Fibroblast of gingiva (primary cell): Measurements from ENCODE around the gene PARP12.
A peak's percentile ranks its signal among the peaks of the same experiment; 100 is the strongest.
"Not testable (repeated sequence)": the region's sequence is repeated elsewhere in the genome, so short reads cannot be mapped to it uniquely, and the experiment has no call there.

ENCODE experiments used
- DNase-seq: peaks from one replicate; pipeline ENCODE4 v3.0.0-alpha.2; 2011; ENCODE audit warnings: low read depth

Gene PARP12, protein sequence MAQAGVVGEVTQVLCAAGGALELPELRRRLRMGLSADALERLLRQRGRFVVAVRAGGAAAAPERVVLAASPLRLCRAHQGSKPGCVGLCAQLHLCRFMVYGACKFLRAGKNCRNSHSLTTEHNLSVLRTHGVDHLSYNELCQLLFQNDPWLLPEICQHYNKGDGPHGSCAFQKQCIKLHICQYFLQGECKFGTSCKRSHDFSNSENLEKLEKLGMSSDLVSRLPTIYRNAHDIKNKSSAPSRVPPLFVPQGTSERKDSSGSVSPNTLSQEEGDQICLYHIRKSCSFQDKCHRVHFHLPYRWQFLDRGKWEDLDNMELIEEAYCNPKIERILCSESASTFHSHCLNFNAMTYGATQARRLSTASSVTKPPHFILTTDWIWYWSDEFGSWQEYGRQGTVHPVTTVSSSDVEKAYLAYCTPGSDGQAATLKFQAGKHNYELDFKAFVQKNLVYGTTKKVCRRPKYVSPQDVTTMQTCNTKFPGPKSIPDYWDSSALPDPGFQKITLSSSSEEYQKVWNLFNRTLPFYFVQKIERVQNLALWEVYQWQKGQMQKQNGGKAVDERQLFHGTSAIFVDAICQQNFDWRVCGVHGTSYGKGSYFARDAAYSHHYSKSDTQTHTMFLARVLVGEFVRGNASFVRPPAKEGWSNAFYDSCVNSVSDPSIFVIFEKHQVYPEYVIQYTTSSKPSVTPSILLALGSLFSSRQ

DNA sequence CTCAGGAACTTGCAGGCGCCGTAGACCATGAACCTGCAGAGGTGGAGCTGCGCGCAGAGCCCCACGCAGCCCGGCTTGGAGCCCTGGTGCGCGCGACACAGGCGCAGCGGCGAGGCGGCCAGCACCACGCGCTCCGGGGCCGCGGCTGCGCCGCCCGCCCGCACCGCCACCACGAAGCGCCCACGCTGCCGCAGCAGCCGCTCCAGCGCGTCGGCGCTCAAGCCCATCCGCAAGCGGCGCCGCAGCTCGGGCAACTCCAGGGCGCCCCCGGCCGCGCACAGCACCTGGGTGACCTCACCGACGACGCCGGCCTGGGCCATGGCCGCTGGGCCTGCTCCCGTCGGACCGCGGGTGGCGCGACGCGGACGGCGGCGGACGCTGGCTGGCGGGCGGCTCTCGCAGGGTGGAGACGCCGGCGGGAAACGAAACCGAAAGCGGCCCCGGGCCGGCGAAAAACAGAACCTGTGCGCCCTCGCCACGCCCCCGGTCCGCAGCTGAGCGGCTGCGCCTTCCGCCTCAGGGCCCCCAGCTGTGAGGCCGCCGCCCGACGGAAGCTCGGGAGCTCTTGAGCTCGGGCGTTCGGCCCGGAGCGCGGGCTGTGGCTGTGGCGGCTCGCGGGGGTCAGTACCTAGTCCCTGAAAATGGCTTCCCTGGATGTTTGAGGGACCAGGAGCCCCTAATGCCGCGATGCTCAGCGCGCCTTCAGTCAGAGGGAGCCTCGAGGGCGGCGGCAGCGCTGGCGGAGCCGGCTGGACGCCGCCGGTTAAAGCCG is at the start of gene PARP12:
PARP12 (minus strand) TSS at position 424 of the 772 bp plus-strand sequence; CDS start at position 320, 104 bp downstream.
- peak; percentile 81 for DNase-seq

DNA sequence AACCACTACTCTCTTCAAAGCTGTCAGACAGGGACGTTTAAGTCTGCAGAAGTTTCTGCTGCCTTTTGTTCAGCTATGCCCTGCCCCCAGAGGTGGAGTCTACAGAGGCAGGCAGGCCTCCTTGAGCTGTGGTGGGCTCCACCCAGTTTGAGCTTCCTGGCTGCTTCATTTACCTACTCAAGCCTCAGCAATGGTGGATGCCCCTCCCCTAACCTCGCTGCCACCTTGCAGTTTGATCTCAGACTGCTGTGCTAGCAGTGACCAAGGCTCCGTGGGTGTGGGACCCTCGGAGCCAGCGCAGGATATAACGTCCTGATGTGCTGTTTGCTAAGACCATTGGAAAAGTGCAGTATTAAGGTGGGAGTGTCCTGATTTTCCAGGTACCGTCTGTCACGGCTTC is 46.0 kb upstream of the PARP12 start:
- not testable (repeated sequence) for DNase-seq

DNA sequence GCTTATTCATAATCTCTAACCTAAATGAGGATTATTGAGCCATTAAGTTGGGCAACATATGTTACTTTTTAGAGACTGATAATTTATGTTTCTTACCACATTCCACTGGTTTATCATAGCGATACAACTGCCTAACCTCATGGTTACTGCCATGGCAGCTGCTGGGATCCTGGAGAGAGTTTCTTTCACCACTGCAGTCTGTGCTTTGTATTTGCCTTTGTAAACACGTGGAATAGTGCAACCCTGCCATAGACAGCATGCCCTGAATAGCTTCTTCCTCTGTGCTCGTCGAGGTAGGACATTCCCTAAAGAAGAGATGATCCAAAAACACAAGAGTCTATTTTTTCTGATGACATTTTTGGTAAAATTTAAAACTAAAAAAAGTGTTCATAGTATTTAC is 33.7 kb upstream of the PARP12 start:
- no peak for DNase-seq

DNA sequence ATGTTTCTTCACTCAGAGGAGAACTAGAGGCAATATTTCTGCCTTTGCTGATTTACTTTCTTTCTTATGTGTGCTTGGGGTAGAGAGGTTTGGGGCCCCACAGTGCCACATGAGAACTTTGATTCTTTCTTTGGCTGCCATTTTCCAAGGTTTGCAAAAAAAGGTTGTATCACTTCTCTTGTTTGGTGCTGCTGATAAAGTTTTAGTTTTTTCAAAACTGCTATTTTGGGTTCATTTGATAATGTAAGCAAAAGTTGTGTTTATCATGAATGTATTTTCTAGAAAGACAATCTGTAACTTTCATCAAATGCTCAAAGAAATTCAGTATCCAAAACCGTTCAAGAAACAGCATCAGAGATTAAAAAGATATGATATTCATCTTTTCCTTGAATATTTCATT is 30.6 kb upstream of the PARP12 start:
- DNase-seq: no peak

DNA sequence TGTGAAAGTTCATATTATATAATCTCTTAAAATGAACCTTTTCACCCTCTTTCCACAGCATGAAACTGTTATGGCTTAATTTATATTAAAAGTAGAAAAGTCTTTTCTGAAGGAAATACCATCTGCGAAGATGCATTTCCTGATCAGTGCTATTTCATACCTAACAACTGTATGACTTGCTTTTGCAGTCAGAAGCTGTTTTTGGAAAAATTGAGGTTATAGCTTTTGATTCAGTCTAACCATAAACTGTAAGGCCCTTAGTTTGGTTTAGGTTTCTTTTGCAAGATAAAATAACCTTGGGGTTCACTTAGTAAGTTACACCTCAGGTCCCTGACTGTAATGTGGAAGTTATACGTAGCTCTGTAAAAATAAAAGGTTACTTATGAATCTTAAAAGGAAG is 22.7 kb upstream of the PARP12 start:
- no peak for DNase-seq

DNA sequence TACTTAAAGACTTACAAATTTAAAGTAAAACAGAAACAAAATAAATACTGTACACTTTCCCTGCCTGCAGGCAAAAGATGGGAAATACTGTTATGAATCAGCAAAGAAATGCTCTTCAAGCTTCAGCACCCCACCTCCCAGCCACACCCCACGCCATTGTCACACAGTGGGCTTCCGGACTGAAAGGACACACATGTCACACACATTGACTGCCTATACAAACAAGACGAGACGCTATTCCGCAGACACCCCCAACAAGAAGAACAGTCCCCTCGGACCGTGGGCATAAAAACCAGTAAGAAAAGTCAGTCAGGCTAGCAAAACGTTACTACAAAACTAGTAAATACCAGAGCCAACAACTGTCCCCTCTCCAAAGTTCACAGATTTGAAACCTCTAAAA is 22.2 kb upstream of the PARP12 start:
- no peak for DNase-seq

DNA sequence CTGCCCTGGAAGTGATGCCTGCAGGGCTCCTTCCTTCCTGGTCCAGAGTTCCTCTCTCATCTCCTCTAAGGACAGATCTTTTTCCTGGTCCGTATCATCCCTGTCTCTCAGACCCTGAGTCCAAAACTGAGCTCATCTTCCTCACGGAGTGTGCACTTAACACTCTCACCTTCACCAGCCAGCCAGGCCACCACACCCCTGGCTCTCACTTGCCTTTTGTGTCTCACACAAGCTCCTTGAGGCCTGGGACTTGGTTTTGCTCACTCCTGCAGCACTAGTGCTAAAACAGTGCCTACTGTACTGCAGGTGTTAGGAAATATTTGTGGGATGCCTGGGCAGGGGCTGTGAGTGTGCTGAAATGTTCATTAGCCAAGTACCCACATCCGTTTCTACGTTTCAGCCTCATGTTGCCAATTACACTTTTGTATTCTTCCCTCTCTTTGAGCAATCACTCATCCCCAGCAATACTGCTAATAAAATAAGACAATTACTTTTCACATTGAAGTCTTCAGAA is 21.4 kb upstream of the PARP12 start:
- no peak for DNase-seq

DNA sequence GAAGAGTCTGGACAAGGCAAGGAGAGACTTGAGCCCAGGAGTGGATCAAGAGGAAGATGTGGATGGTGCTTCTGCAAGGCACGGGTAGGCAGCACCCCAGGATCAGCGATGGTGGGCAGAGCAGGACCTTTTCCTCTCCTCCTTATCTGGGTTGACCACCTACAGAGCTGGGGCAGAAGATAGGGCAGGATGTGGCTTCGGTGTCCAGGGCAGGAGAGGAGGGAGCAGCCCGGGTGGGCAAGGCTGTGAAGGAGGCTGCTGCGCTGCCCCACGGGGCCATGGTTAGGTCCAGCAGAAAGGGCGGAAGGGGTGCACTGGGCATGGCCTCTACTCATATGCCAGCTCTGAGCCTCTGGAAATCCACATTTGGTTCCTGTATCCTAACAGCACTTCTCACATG is 20.0 kb upstream of the PARP12 start:
- no peak for DNase-seq

DNA sequence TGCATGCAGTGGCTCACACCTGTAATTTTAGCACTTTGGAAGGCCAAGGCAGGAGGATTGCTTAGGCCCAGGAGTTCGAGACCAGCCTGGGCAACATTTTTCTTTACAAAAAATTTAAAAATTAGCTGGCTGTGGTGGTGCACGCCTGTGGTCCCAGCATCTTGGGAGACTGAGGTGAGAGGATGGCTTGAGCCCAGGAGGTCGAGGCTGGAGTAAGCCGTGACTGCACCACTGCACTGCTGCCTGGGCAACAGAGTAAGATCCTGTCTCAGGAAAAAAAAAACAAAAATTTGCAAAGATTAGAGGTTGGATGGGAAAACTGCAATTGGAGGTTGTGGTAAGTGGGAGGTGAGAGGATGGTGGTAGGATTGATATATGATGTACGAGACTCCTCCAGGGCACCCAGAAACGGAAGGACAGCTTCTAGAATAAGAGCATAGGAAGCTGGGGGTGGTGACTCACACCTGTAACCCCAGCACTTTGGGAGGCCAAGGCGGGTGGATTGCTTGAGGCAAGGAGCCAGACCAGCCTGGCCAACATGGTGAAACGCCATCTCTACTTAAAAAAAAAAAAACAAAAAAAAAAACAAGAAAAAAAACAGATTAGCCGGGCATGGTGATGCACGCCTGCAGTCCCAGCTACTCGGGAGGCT is 19.1 kb upstream of the PARP12 start:
- no peak for DNase-seq

DNA sequence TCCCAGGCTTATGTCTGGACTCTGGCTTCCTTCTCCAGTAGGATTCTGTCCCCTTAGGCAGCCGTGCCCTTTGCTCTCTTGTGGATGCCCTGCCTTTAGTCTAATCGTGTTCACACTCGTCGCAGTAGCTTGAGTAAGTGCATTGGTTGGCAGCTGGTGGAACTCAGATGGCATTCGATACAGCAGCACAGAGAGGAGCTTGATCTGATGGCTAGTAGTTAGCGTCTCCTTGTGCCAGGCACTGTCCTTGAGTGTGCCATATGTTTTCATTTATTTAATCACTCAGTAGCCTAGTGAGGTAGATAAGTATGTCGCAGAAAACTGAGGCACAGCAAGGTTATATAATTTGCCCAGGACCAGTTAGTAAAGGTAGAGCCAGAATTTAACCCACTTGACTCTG is 18.2 kb upstream of the PARP12 start:
- no peak for DNase-seq

DNA sequence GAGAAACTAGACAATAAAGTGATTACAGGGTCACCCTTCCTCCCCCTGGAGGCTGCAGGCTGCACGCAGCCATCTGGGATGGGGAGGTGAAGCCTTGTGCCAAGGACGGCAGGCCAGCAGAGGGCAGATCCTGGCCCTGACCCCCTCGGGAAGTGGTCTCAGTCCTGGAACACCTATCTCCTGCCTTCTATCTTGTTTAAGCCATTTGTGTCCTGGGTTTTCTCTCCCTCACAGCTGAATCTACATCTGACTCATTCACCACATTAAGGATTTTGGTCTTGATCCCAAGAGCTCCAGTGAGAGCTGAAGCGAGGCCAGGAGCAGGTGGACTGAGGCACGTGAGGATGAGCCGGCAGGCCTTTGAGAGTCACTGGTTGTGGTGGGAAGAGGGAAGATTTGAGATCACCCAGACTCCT is 16.4 kb upstream of the PARP12 start:
- DNase-seq: no peak

DNA sequence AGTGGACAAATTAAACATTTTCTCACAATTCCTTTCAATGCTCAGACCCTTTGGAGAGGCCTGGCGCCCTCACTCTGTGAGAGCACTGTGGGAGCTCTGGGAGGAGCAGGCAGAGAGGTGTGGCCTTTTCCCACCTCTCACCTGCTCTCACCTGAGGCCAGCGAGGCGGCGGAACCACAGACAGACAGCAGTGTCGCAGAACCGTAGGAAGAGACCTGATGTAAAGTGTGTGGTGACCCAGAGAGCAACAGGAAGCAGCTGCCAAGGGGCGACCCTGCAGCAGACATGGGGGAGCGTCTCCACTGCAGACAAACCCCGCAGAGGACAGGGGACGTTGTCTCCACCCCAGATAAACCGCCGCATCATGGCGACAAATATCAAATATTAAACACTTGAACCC is 15.6 kb upstream of the PARP12 start:
- no peak for DNase-seq

DNA sequence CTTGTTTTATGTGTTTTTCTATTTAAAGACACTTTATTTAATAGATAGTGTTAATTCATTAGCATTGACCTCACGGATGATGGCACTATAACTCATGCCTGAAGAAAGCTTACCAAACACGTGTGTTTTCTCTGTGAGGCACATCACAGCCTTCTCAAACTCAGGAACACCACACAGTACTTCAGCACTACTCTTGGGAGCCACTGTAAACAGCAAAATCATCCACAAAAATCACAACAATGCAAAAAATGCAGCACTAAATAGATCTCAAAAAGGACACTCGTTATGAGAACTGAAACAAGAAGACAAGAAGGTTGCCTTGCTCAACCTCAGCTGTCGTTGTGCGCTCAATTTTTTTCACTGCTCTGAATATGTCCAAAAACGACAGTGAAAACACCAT is 12.0 kb upstream of the PARP12 start:
- peak; percentile 35 for DNase-seq

DNA sequence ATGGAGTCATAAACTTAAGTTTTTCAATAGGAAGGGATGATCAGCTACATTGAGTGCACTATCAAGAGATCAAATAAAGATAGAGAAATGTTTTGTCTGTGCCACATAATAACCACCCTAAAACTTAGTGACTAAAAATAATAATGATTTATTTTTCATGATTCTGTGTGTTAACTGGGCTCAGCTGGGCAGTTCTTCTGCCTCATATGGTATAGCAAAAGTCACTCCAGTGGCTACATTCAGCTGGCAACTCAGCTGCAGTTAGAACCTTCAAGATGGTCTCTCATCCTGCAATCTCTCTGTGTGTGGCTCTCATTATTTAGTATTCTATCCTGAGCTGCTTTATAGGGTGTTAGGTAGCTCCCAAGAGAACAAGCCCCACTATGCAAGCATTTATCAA is 7.8 kb upstream of the PARP12 start:
- no peak for DNase-seq

DNA sequence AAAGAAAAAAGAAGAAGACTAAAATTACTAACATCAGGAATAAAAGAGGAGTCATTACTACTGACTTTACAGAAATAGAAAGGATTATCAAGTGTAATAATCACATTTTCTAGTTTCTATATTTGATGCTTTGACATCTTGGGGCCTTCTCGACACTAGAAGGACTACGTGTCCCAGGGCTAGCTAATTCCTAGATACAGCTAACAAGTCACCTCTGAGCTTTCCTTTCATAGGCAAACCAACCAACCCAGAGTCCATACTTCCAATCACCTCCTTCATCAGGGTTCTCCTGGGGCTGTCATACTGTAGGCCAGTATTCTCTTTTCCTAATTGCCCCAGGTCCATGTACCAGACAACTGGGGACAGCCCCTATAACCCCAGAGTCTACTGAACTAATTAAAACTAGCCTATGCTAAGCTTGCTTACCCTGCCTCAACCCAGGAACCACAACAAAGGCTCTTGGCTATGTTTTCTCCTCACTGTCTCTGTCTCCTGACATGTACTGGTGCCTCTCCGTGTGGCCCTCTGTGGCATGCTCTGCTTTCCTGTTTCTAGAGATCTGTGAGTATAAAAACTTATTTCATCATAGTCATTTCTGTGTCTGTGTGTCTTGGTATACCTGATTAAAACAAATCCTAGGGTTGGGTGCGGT is 6.7 kb upstream of the PARP12 start:
- DNase-seq: no peak

DNA sequence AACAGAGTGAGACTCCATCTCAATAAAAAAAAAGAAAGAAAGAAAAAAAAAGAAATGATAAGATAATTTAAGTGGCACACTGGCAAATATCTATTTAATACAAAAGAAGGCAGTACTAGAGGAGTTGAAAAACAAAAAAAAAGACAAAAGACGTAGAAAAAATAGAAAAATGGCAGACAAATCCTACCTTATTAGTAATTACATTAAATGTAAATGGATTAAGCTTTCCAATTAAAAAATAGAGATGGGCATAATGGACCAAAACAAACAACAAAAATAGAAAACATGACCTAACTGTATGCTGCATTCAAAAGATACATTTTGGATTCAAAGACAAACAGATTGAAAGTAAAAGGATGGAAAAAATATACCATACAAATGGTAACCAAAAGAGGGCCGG is 5.3 kb upstream of the PARP12 start:
- DNase-seq: no peak

DNA sequence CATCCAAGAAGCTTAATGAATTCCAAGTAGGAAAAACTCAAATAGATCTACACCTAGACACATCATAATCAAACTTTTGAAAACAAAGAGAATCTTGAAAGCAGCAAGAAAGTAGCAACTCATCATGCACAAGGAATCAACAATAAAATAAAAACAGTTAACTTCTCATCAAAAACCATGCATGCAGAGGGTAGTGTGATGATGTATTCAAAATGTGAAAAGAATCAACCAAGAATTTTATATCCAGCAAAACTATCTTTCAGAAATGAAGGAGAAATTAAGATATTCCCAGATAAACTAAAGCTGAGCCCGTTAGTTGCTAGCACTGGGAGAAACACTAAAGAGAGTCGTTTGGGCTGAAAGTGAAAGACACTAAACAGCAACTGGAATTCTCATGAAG is 4.3 kb upstream of the PARP12 start:
- no peak for DNase-seq

DNA sequence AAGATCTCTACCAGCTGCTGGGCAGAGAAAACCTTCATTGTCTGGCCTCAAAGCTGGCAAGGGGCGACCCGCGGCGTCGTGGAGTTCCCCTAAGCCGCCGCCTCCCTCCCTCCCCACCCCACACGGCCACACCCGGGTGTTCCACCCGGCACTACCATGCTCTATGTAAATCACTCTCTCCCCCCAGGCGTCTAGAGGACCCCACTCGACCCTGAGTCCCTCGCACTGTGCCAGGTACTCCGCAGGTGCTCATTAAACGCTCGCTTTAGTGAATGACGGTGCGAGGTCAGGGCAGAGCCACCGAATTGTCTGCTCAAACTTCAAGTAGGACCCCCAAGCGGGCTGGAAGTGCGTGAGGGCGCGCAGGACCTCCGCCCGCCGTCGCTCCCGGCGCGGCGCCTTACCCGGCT is 628 bp downstream of the PARP12 start:
- no peak for DNase-seq

DNA sequence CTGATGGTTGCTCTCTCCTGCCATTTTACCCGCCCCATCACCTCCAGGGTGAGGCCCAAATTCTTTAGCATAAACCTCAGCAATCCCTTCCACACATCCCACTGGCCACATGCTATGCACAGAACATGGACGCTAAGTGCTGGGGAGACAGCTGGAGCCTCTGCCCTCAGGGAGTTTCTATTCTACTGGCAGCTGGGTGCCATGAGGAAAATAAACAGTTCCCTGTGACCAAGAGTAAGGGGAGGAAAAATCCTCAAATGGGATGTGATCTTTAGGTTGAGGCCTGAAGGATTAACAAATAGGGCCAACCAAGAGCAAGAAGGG is 1.2 kb downstream of the PARP12 start:
- no peak for DNase-seq

DNA sequence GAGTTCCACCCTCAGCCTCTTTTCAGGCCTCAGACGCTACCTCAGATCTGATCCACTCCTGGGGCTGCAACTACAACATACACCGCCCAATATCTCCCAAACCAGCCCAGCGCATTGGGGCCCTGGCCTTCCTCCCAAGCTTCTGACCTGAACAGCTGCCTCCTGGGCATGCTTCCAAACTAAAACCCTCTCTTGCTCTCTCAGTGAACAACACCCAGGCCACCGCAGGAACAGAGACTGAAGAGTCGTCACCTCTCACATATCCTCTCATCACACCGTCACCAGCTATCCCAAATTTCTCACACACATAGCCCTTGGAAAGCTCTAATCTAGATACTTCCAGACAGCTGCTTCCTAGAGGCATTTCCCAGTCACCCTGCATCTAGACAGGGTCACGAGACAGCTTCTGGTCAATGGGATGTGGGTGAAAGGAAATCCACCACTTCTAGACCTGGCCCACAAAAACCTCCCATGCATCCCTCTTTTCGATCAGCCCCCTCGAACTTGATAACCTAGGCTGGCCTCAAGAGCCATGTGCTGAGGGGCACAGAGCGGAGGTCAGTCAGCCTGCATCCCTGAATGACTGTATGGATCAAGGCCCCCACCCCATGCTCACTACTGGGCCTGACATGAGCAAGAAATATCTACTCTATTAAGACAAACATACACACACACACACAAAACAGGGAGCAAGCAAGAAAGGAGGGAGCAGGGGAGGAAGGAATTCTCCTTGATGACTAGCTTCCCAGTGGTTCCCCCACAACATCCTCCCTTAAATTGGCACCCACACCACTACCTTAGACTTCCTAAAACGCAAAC is 1.8 kb downstream of the PARP12 start:
- no peak for DNase-seq

DNA sequence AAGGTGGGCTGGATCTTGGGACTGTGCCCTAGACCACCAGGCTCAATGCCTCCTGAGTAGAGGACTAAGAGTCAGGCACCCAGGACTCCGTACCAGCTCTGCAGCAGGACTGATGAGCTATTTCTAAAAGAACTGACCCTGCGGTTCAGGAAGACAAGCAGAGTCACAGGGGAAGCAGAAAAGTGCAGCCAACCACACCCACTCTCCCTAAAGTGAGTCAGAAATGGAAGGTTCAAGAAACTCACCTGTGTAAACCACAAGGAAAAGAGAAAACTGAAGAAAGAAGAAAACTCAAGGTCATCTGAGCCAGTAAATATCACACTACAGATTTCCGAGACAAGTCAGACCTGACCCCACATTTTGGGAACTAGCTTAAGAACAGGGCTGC is 2.5 kb downstream of the PARP12 start:
- no peak for DNase-seq
